ENCODE measurements around the gene FYB2.

The FYB2 gene

DNA sequence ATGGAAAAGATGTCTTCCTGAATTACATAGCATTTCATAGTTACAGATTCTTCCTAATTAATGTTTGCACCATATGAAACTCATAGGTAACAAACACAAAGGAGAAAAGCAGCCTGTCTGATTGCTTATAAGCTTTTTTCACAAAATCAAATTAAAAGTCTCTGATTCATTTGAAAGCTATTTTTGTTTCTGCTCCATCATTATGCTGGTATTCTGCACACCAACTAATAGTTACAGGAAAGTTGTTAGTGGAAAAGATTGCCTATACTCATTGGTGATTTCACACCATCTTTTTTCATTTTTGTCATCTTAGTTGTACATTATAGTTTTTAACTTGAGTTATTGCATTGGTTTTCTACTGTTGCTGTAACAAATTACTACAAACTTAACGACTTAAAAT is 104.0 kb downstream of the FYB2 start:
- Mint-ChIP-seq H3K4me1 (no peaks in the 10 kb centered on the region), H3K27ac (no peak overlapping the region), H3K4me3 (no peak overlapping the region), H3K36me3 (no peaks in the 10 kb centered on the region), H3K27me3 (peaks cover 1% of the 10 kb centered on the region), H3K9me3 (no peaks in the 10 kb centered on the region)

DNA sequence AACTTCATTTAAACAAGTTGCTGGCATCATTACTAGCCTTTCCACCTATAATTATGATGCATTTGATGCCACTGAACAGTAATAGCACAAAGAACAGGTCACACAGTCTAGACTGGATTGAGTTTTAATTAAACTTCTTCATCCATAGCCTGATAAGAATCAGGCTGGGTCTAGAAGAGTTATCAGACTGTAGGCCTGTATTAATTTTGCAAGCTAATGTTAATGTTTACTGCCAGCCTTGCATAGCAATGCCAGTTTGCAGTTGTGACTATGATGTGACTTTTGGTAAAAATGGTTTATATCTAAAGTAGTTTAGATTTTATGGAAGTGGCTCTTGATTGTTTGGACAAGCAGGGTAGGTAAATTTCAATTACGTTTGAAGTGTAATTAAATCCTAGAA is 106.1 kb downstream of the FYB2 start:
- H3K27me3 Mint-ChIP-seq = peaks cover 7% of the 10 kb centered on the region
- no peaks in the 10 kb centered on the region for H3K36me3 Mint-ChIP-seq
- H3K27ac Mint-ChIP-seq = no peak overlapping the region
- no peak overlapping the region for H3K4me3 Mint-ChIP-seq
- H3K4me1 Mint-ChIP-seq = no peaks in the 10 kb centered on the region
- H3K9me3 Mint-ChIP-seq = no peaks in the 10 kb centered on the region

GRCh38 chr1:56712150-56712549 is 107.1 kb downstream of the FYB2 start:
- no peak overlapping the region for H3K27ac Mint-ChIP-seq
- no peaks in the 10 kb centered on the region for H3K9me3 Mint-ChIP-seq
- H3K4me3 Mint-ChIP-seq = no peak overlapping the region
- peaks cover 10% of the 10 kb centered on the region for H3K27me3 Mint-ChIP-seq
- H3K4me1 Mint-ChIP-seq = no peaks in the 10 kb centered on the region
- H3K36me3 Mint-ChIP-seq = no peaks in the 10 kb centered on the region

GRCh38 chr1:56710646-56711045 is 108.6 kb downstream of the FYB2 start:
- Mint-ChIP-seq H3K36me3 (no peaks in the 10 kb centered on the region), H3K27ac (no peak overlapping the region), H3K4me3 (no peak overlapping the region), H3K9me3 (no peaks in the 10 kb centered on the region), H3K27me3 (peaks cover 13% of the 10 kb centered on the region), H3K4me1 (no peaks in the 10 kb centered on the region)

- Mint-ChIP-seq H3K27me3 (peaks cover 13% of the 10 kb centered on the region), H3K4me3 (no peak overlapping the region), H3K36me3 (no peaks in the 10 kb centered on the region), H3K27ac (no peak overlapping the region), H3K4me1 (no peaks in the 10 kb centered on the region), H3K9me3 (no peaks in the 10 kb centered on the region)
Observed at GRCh38 chr1:56709995-56710394, 109.2 kb downstream of the FYB2 start.

GRCh38 chr1:56709269-56709880 is 109.8 kb downstream of the FYB2 start:
- H3K9me3 Mint-ChIP-seq = no peaks in the 10 kb centered on the region
- no peaks in the 10 kb centered on the region for H3K36me3 Mint-ChIP-seq
- H3K4me3 Mint-ChIP-seq = no peak overlapping the region
- H3K4me1 Mint-ChIP-seq = no peaks in the 10 kb centered on the region
- peaks cover 13% of the 10 kb centered on the region for H3K27me3 Mint-ChIP-seq
- H3K27ac Mint-ChIP-seq = no peak overlapping the region

DNA sequence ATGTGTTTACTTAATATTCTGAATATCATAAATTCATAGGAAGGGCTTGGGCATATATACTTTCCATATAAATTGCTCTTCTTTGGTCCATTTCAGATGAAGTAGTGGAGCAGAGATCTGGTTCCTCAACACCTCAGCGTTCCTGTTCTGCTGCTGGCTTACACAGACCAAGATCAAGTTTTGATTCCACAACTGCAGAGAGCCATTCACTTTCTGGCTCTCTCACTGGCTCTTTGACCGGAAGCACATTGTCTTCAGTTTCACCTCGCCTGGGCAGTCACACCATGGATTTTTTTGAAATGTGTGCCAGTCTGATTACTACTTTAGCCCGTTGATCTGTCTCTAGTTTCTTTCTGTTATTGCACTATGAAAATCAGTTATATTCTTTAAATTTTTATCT is 111.8 kb downstream of the FYB2 start:
- peaks cover 4% of the 10 kb centered on the region for H3K9me3 Mint-ChIP-seq
- H3K4me1 Mint-ChIP-seq = no peaks in the 10 kb centered on the region
- peaks cover 12% of the 10 kb centered on the region for H3K27me3 Mint-ChIP-seq
- H3K4me3 Mint-ChIP-seq = no peak overlapping the region
- no peak overlapping the region for H3K27ac Mint-ChIP-seq
- H3K36me3 Mint-ChIP-seq = no peaks in the 10 kb centered on the region

- Mint-ChIP-seq H3K27ac (no peak overlapping the region), H3K9me3 (peaks cover 16% of the 10 kb centered on the region), H3K4me1 (no peaks in the 10 kb centered on the region), H3K27me3 (peaks cover 9% of the 10 kb centered on the region), H3K4me3 (no peak overlapping the region), H3K36me3 (no peaks in the 10 kb centered on the region)
Observed at GRCh38 chr1:56703747-56704146, 115.5 kb downstream of the FYB2 start.

GRCh38 chr1:56696663-56697062 is 122.5 kb downstream of the FYB2 start:
- peaks cover 10% of the 10 kb centered on the region for H3K9me3 Mint-ChIP-seq
- peaks cover 6% of the 10 kb centered on the region for H3K27me3 Mint-ChIP-seq
- H3K27ac Mint-ChIP-seq = no peak overlapping the region
- H3K36me3 Mint-ChIP-seq = no peaks in the 10 kb centered on the region
- no peaks in the 10 kb centered on the region for H3K4me1 Mint-ChIP-seq
- no peak overlapping the region for H3K4me3 Mint-ChIP-seq

DNA sequence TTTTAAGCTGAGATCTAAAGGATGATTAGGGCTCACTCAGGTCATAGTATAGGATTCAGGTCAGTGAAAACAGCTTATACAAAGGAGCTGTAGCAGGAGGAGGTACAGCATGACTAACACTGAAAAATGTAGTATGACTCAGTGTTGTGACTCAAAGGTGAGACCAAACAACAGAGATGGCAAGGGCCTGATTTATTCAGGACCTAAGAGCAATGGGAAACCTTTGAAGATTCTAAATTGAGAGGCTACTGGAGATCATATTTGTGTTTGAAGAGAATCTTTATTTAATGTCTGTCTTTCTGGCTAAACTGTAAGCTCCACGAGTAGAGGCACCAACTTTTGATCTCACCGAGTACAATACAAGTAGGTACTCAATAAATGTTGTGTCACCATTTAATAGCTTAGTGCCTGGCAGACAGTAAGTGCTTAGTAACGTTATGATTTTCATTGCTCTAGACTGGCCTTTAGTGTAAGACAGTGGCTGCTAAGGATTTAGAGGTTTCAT is 130.6 kb downstream of the FYB2 start:
- Mint-ChIP-seq H3K9me3 (no peaks in the 10 kb centered on the region), H3K36me3 (no peaks in the 10 kb centered on the region), H3K27ac (no peak overlapping the region), H3K27me3 (peaks cover 3% of the 10 kb centered on the region), H3K4me3 (no peak overlapping the region), H3K4me1 (no peaks in the 10 kb centered on the region)

GRCh38 chr1:56686169-56686568 is 133.0 kb downstream of the FYB2 start:
- Mint-ChIP-seq H3K4me3 (no peak overlapping the region), H3K27me3 (peaks cover 5% of the 10 kb centered on the region), H3K4me1 (no peaks in the 10 kb centered on the region), H3K27ac (no peak overlapping the region), H3K9me3 (no peaks in the 10 kb centered on the region), H3K36me3 (no peaks in the 10 kb centered on the region)

GRCh38 chr1:56683569-56683968 is 135.6 kb downstream of the FYB2 start:
- no peaks in the 10 kb centered on the region for H3K4me1 Mint-ChIP-seq
- H3K4me3 Mint-ChIP-seq = no peak overlapping the region
- no peaks in the 10 kb centered on the region for H3K9me3 Mint-ChIP-seq
- no peak overlapping the region for H3K27ac Mint-ChIP-seq
- no peaks in the 10 kb centered on the region for H3K36me3 Mint-ChIP-seq
- H3K27me3 Mint-ChIP-seq = peaks cover 2% of the 10 kb centered on the region

DNA sequence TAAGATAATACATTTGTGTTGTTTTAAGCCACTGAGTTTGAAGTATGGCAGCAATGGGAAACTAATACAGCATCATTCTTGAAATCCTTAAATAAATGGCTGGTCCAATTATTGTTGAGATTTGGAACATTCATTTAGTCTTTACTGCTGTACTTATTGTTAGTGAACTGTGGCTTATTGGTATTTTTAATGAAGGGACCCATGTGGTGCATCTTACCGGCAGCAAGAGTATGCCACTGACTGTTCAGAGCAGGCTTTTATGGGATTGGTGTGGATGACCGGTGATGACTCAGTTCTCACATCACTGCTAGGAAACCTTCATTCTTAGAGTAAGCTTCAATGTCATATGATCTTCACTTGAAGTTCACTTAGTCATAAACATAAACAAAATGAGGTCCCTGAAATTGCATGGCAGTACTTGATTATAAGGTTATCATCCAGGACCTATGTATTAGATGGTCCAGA is 142.6 kb downstream of the FYB2 start:
- H3K27ac Mint-ChIP-seq = no peak overlapping the region
- H3K36me3 Mint-ChIP-seq = no peaks in the 10 kb centered on the region
- H3K9me3 Mint-ChIP-seq = peaks cover 4% of the 10 kb centered on the region
- peaks cover 5% of the 10 kb centered on the region for H3K27me3 Mint-ChIP-seq
- H3K4me3 Mint-ChIP-seq = no peak overlapping the region
- no peaks in the 10 kb centered on the region for H3K4me1 Mint-ChIP-seq

DNA sequence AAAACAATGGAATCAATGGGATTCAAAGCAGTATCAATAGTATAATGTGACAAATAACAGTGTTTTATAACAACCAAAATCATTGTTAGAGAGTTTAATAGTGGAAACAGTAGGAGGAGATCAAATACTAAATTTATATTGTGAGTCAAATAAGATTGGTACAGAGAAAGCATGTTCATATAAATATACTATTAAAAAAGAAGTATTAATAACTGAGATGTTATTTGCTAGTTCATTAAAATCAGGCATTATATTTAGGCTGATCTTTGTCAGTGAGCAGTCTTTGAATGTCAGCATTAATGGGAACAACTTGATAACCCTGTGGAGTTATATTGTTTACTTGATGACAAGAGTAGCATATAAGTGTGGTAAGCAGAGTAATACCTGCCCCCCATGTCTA is 143.4 kb downstream of the FYB2 start:
- Mint-ChIP-seq H3K36me3 (no peaks in the 10 kb centered on the region), H3K9me3 (peaks cover 4% of the 10 kb centered on the region), H3K27me3 (peaks cover 4% of the 10 kb centered on the region), H3K4me1 (no peaks in the 10 kb centered on the region), H3K4me3 (no peak overlapping the region), H3K27ac (no peak overlapping the region)

DNA sequence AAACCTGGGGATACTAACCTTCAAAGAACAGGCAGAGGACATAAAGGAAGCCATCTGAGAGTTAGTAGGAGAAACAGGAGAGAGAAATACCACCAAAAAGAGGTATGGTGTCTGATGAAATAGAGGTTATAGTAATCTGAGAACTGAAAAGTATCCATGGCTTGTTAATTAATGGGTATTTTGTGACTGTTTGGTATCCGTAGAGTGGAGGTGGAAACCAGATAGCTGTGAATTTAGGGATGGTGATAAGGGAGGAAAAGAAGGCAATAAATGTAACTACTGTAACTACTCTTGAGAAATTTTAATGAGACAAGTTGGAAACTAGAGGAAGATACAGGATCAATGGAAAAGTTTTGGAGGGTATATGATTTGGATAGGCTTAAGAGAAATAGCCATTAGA is 146.6 kb downstream of the FYB2 start:
- no peaks in the 10 kb centered on the region for H3K4me1 Mint-ChIP-seq

GRCh38 chr1:56671542-56671941 is 147.7 kb downstream of the FYB2 start:
- Mint-ChIP-seq H3K9me3 (peaks cover 4% of the 10 kb centered on the region), H3K4me3 (no peak overlapping the region), H3K4me1 (no peaks in the 10 kb centered on the region), H3K36me3 (no peaks in the 10 kb centered on the region), H3K27me3 (peaks cover 7% of the 10 kb centered on the region), H3K27ac (no peak overlapping the region)

More for the DNA sequence above, 146.6 kb downstream of the FYB2 start:
- peaks cover 4% of the 10 kb centered on the region for H3K9me3 Mint-ChIP-seq
- H3K36me3 Mint-ChIP-seq = no peaks in the 10 kb centered on the region
- peaks cover 7% of the 10 kb centered on the region for H3K27me3 Mint-ChIP-seq
- no peak overlapping the region for H3K27ac Mint-ChIP-seq
- H3K4me3 Mint-ChIP-seq = no peak overlapping the region

DNA sequence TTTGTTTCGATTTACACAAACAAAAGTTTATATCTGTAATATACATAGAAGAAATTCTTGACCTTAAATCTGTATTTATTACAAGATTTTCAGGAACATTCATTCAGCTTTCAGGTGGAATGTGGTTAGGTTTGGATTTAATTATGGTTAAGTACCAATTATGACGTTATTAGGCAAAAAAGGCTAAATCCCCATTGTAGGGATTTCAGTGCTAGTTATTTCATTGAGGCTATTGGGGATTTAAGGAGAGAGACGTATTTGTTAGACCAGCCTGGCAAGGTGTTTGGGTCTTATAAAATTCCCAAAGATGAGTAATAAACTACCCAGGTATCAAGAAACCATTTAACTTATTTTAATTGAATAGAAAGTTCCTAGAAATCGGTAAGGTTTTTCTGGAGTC is 148.1 kb downstream of the FYB2 start:
- Mint-ChIP-seq H3K4me3 (no peak overlapping the region), H3K4me1 (no peaks in the 10 kb centered on the region), H3K27me3 (peaks cover 7% of the 10 kb centered on the region), H3K9me3 (peaks cover 4% of the 10 kb centered on the region), H3K36me3 (no peaks in the 10 kb centered on the region), H3K27ac (no peak overlapping the region)

All from activated naive CD4-positive, alpha-beta T cell treated with anti-CD3 and anti-CD28 coated beads, Interleukin-2, amount 50 U/mL, for 24 hours (primary cell).